ENCODE results near the gene PTPN1. TPM values are rescaled to one million over a fixed set of nuclear protein-coding genes. Genes with fewer than 3 reads are reported as not detected.

PTPN1 gene
- total and polyA plus RNA-seq, 2 of the 13 experiments (the other 11 are each of a cell fraction or from before 2014, with no cell fraction given) = 17.7 to 37.2 TPM

GRCh38 chr20:50460608-50461267 is 49.4 kb upstream of the PTPN1 start (continued):
- TF ChIP-seq MZF1 (CRISPR knock-in tag; IDR thresholded peaks at IDR 0.05; ENCODE audit: borderline replicate concordance) = no peak
- no peak for TF ChIP-seq CEBPZ (IDR thresholded peaks at IDR 0.05; ENCODE audit: low read length)
- no peak for TF ChIP-seq ZNF468 (CRISPR knock-in tag; IDR thresholded peaks at IDR 0.05)
- no peak for TF ChIP-seq U2AF1 (optimal IDR thresholded peaks at IDR 0.05; ENCODE audit: low read depth, low read length)
- no peak for TF ChIP-seq ZNF138 (CRISPR knock-in tag; IDR thresholded peaks at IDR 0.05; ENCODE audit: low read depth)
- TF ChIP-seq EZH2 (conservative IDR thresholded peaks at IDR 0.05; ENCODE audit: low read depth, low read length) = no peak
- TF ChIP-seq NR2F6 (IDR thresholded peaks at IDR 0.05) = peak; percentile 6; the same call in 1 of the 2 replicates
- peak; percentile 71 for TF ChIP-seq NR2F6 (CRISPR knock-in tag; IDR thresholded peaks at IDR 0.05)
- TF ChIP-seq MATR3 (CRISPR knock-in tag; IDR thresholded peaks at IDR 0.05) = no peak
- TF ChIP-seq POGK (CRISPR knock-in tag; conservative IDR thresholded peaks at IDR 0.05) = peak; percentile 93; the same call in 1 of the 2 replicates
- TF ChIP-seq PPARG (CRISPR knock-in tag; conservative IDR thresholded peaks at IDR 0.05) = 0 out of 2 replicates have a peak, but pooled peaks have one; percentile 52
- TF ChIP-seq NPAS2 (CRISPR knock-in tag; IDR thresholded peaks at IDR 0.05; ENCODE audit: borderline replicate concordance) = no peak
- peak; percentile 82 for TF ChIP-seq ZFX (CRISPR knock-in tag; IDR thresholded peaks at IDR 0.05; ENCODE audit: low read depth)
- TF ChIP-seq SALL2 (CRISPR knock-in tag; IDR thresholded peaks at IDR 0.05) = peak; percentile 98
- TF ChIP-seq ZNF878 (CRISPR knock-in tag; IDR thresholded peaks at IDR 0.05) = peak; percentile 90
- TF ChIP-seq ZNF136 (CRISPR knock-in tag; IDR thresholded peaks at IDR 0.05; ENCODE audit: low read depth) = no peak
- TF ChIP-seq ZBTB20 (CRISPR knock-in tag; IDR thresholded peaks at IDR 0.05; ENCODE audit: borderline replicate concordance, low read depth) = no peak
- TF ChIP-seq ZSCAN22 (CRISPR knock-in tag; IDR thresholded peaks at IDR 0.05) = no peak
- peak; percentile 90; the same call in 1 of the 2 replicates for TF ChIP-seq ZNF747 (CRISPR knock-in tag; IDR thresholded peaks at IDR 0.05; ENCODE audit: borderline replicate concordance)
- peak; percentile 86 for TF ChIP-seq FOSL2 (CRISPR knock-in tag; IDR thresholded peaks at IDR 0.05)
- no peak for TF ChIP-seq ZNF431 (CRISPR knock-in tag; IDR thresholded peaks at IDR 0.05; ENCODE audit: borderline replicate concordance, low read depth)
- peak; percentile 95; the same call in 1 of the 2 replicates for TF ChIP-seq MIER3 (CRISPR knock-in tag; IDR thresholded peaks at IDR 0.05; ENCODE audit: borderline replicate concordance)
- TF ChIP-seq ZSCAN25 (CRISPR knock-in tag; IDR thresholded peaks at IDR 0.05) = peak; percentile 78; the same call in 1 of the 2 replicates
- no peak for TF ChIP-seq ZZZ3 (CRISPR knock-in tag; IDR thresholded peaks at IDR 0.05; ENCODE audit: borderline replicate concordance)
- TF ChIP-seq SMARCC2 (IDR thresholded peaks at IDR 0.05) = no peak
- peak; percentile 70; the same call in 1 of the 2 replicates for TF ChIP-seq ZNF563 (CRISPR knock-in tag; IDR thresholded peaks at IDR 0.05)
